ENCODE results near the gene TTC32.
"Not testable (repeated sequence)": the region's sequence is repeated elsewhere in the genome, so short reads cannot be mapped to it uniquely, and the experiment has no call there.

The TTC32 gene

DNA sequence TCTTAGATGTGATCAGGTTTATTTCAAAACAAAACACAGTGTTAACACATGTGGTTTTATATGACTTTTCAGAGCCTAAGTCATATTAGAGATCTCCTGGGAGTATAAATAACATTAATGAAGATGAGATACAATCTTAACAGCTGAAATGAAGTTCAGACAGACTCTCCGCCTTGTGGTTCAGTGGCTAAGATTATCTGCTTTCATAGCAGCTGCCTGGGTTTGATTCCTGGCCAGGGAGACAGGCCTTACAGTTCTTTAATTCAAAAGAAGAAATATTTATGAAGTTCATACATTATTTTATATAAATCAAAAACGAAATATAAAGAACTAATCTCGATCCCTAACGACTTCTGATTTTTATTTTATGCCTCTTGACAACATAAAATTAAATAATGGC, 35.2 kb upstream of the TTC32 start:
- no peak overlapping the region for H3K4me3 ChIP-seq (ENCODE audit: control insufficient read depth, low read depth, low read length)
- no peak for DNase-seq (ENCODE audit: low read depth)
- TF ChIP-seq, protein P1, sequence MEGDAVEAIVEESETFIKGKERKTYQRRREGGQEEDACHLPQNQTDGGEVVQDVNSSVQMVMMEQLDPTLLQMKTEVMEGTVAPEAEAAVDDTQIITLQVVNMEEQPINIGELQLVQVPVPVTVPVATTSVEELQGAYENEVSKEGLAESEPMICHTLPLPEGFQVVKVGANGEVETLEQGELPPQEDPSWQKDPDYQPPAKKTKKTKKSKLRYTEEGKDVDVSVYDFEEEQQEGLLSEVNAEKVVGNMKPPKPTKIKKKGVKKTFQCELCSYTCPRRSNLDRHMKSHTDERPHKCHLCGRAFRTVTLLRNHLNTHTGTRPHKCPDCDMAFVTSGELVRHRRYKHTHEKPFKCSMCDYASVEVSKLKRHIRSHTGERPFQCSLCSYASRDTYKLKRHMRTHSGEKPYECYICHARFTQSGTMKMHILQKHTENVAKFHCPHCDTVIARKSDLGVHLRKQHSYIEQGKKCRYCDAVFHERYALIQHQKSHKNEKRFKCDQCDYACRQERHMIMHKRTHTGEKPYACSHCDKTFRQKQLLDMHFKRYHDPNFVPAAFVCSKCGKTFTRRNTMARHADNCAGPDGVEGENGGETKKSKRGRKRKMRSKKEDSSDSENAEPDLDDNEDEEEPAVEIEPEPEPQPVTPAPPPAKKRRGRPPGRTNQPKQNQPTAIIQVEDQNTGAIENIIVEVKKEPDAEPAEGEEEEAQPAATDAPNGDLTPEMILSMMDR (IDR thresholded peaks at IDR 0.05; ENCODE audit: control insufficient read depth, insufficient read depth, low read depth, low read length, missing control alignments): no peak

DNA sequence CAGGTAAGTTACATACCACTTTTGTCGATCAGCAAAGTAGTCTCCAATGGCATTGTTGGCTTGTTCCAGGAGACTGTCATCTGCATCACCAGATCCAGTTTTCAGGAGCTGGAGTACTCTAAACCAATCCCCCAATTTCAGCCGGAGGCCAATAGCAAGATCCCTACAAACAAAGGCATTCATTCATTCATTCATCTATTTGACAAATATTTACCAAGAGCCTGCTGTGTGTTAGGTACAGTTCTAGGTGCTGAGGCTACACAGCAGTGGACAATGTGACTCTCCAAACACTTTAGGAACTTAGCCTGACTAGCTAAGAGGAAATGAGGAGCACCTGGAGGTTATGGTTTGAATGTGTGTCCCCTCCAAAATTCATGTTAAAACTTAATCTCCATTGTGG, 34.4 kb upstream of the TTC32 start:
- no peak overlapping the region for H3K4me3 ChIP-seq (ENCODE audit: control insufficient read depth, low read depth, low read length)
- no peak for DNase-seq (ENCODE audit: low read depth)
- TF ChIP-seq, protein P1 (IDR thresholded peaks at IDR 0.05; ENCODE audit: control insufficient read depth, insufficient read depth, low read depth, low read length, missing control alignments): no peak

GRCh38 chr2:19933351-19933981, 31.7 kb upstream of the TTC32 start:
- TF ChIP-seq, protein P1 (IDR thresholded peaks at IDR 0.05; ENCODE audit: control insufficient read depth, insufficient read depth, low read depth, low read length, missing control alignments): no peak
- peak; percentile 21 for DNase-seq (ENCODE audit: low read depth)
- H3K4me3 ChIP-seq (ENCODE audit: control insufficient read depth, low read depth, low read length): no peak overlapping the region

- H3K4me3 ChIP-seq (ENCODE audit: control insufficient read depth, low read depth, low read length): no peak overlapping the region
- DNase-seq (ENCODE audit: low read depth): no peak
- TF ChIP-seq, protein P1 (IDR thresholded peaks at IDR 0.05; ENCODE audit: control insufficient read depth, insufficient read depth, low read depth, low read length, missing control alignments): no peak
These were observed 31.1 kb upstream of the TTC32 start for GRCh38 chr2:19932928-19933327.

DNA sequence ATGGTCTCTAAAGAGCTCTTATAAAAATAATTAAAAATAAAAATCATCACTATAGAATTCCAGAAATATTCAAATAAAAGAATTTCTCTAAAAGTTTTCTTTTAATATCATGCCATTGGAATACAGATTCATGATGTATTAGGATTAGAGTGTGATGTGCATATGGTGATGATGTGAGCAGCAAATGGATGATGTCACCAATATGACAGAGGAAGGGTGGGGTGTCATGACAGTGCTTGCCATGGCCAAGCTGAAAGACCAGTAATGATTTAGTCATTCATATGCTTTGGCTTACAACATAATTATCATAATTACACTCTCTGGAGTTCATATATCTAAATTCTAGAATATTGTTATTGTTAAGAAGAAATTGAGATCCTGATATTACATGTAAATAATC, 27.4 kb upstream of the TTC32 start:
- TF ChIP-seq, protein P1 (IDR thresholded peaks at IDR 0.05; ENCODE audit: control insufficient read depth, insufficient read depth, low read depth, low read length, missing control alignments): no peak
- H3K4me3 ChIP-seq (ENCODE audit: control insufficient read depth, low read depth, low read length): no peak overlapping the region
- no peak for DNase-seq (ENCODE audit: low read depth)

- not testable (repeated sequence) for DNase-seq (ENCODE audit: low read depth)
These were observed 26.0 kb upstream of the TTC32 start for GRCh38 chr2:19927816-19928215.

GRCh38 chr2:19924526-19924925, 22.7 kb upstream of the TTC32 start:
- DNase-seq (ENCODE audit: low read depth); H3K4me3 ChIP-seq (ENCODE audit: control insufficient read depth, low read depth, low read length): not testable (repeated sequence)

More at GRCh38 chr2:19927816-19928215, 26.0 kb upstream of the TTC32 start:
- H3K4me3 ChIP-seq (ENCODE audit: control insufficient read depth, low read depth, low read length): not testable (repeated sequence)

DNA sequence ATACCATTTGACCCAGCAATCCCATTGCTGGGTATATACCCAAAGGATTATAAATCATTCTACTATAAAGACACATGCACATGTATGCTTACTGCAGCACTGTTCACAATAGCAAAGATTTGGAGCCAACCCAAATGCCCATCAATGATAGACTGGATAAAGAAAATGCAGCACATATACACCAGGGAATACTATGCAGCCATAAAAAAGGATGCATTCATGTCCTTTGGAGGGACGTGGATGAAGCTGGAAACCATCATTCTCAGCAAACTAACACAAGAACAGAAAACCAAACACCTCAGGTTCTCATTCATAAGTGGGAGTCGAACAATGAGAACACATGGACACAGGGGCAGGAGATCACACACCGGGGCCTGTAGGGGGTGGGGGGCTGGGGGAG, 20.4 kb upstream of the TTC32 start:
- DNase-seq (ENCODE audit: low read depth); H3K4me3 ChIP-seq (ENCODE audit: control insufficient read depth, low read depth, low read length): not testable (repeated sequence)

Measured in AG09309 (cell line).